ENCODE measurements around the gene RSPH3.
"Not testable (repeated sequence)": the region's sequence is repeated elsewhere in the genome, so short reads cannot be mapped to it uniquely, and the experiment has no call there.

RSPH3 gene

DNA sequence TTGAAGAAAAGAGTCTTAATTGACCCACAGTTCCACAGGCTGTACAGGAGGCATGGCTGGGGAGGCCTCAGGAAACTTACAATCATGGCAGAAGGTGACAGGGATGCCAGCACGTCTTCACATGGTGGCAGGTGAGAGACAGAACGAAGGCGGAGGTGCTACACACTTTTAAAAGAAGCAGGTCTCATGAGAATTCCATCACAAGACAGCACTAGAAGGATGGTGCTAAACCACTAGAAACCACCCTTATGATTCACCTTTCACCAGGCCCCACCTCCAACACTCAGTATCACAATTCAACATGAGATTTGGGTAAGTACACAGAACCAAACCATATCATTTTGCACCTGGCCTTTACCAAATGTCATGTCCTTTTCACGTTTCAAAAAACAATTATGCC lies 23.9 kb upstream of the RSPH3 start:
- DNase-seq = no peak

DNA sequence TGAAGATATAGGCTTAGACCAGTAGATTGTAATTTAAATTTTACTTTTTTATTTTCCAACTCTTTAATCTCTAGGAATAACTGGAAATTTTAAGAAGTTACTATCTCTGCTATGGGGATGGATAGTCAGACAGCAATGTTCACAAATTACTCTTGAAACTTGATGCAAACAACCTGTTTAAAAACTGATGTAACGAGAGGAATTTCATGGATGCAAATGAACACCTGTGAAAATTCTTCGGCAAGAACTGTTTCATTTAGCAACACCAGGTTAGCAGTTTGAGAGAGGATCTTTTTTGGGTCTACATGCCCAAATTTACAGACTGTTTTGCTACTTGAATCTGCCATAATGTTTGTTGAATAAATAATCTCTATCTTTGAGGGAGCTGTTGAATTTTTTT lies 20.0 kb upstream of the RSPH3 start:
- DNase-seq = no peak

DNA sequence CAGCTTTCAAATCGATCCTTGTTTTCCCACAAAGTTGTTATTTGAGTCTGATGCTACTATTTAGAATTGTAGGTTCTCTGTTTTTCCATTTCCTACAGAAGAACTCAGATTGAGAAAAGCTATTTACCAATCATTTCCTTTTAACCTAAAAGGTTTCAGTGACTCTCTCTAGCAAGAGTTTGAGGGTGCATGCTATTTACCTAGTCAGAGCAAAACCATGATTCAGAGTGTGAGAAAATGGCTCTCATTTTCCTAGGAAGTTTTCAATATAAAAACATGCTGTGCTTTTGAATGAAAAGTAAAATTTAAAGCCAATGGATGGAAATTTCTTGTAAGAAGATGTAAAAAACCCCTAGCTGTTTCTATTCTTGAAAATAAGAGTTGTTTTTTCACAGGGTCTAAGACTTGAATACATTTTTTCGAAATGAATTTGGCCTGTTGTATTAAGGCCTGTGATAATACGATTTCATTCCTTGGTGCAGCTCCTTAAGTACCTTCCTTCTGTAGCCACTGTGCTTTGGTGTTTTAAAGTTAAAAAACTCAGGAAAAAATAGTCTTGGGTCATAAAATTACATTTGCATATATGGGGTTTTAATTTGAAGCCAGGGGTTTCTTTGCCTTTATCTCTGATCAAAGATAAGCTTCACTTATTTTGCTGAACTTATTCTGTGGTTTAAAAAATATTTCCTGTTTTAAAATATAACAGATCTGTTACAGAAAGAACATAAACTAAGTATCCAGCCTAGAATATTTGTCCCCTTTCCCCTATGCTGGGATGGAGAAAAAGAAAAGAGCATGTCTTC lies 18.0 kb upstream of the RSPH3 start:
- DNase-seq = no peak

DNA sequence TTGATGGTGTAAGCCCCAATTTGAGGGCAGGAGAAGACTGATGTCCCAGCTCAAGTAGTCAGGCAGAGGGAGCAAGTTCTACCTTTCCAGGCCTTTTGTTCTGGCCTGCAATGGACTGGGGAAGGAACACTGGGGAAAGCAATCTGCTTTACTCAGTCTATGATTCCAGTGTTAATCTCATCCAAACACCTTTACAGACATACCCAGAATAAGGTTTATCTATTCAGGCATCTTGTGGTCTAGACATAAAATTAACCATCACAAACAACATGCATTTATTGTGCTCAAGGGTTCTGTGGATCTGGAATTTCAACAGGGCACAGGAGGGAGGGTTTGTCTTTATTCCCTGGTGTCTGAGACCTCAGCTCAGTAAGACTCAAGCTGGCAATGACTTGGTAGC lies 14.4 kb upstream of the RSPH3 start:
- DNase-seq = no peak

DNA sequence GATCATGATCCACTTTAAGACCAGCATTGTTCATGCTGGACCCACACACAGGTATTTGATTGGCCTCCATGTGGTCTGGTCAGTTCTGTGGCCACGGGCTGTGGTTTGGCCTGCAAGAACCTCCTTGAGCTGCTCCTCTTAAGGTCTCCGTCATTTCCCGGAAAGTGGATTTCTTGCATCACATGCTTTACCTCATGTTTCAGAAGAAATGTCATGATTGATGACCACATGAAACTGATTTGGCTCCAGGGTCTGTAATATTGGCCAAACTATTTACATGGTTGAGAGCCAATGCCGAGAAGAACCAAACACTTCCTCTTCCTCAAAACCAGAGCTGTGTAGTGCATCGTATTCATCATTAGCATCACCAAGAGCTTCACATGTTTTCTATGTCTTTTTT lies 13.2 kb upstream of the RSPH3 start:
- DNase-seq = no peak

DNA sequence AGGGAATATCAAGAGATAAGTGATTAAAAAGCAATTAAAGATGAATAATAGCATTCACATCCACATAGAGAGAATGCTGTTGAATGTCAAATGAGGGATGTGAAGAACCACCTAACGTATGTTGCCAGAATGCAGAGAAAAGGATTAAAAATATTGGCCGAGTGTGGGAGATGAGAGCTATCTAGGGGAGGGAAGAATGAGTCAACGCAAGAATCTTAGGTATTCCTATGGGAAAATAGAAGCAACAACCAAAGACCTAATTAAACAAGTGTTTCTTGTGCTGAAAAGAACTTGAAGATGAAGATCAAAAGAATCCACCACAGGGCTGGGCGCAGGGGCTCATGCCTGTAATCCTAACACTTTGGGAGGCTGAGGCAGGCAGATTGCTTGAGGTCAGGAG lies 12.2 kb upstream of the RSPH3 start:
- DNase-seq = no peak

DNA sequence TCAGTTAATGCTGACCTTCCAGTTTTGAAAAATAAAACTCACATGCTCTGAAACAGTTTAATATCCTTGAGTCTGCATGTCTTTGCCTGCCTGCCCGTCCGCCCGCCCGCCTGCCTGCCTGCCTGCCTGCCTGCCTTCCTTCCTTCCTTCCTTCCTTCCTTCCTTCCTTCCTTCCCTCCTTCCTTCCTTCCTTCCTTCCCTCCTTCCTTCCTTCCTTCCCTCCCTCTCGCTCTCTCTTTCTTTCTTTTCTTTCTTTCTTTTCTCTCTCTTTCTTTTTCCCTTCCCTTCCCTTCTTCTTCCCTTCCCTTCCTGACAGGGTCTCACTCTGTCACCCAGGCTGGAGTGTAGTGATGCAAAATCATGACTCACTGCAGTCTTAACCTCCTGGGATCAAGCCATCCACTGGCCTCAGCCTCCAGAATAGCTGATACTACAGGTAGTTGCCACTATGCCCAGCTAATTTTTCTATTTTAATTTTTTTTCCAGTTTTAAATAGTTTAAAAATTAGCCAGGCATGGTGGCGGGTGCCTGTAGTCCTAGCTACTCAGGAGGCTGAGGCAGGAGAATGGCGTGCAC lies 10.1 kb upstream of the RSPH3 start:
- DNase-seq = not testable (repeated sequence)

DNA sequence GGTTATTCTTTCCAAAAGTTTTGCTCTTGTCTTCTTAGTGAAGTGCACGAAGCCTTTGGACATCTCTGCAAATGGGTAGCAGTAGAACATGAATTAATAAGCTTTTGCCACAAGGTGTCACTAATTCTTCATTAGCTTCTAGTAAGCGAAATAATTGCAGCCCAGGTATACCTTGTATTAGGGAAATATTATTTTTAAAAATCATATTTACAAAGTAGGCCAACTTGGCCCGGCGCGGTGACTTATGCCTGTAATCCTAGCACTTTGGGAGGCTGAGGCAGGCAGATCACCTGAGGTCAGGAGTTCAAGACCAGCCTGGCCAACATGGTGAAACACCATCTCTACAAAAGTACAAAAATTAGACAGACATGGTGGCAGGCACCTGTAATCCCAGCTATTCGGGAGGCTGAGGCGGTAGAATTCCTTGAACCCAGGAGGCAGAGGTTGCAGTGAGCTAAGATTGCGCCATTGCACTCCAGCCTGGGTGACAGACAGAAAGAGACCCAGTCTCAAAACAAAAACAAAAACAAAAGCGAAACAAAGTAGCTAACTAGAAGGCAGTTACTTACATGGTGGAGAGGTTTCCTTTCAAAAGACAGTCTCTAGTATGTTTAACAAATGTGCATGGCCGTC lies 8.8 kb upstream of the RSPH3 start:
- DNase-seq = no peak

DNA sequence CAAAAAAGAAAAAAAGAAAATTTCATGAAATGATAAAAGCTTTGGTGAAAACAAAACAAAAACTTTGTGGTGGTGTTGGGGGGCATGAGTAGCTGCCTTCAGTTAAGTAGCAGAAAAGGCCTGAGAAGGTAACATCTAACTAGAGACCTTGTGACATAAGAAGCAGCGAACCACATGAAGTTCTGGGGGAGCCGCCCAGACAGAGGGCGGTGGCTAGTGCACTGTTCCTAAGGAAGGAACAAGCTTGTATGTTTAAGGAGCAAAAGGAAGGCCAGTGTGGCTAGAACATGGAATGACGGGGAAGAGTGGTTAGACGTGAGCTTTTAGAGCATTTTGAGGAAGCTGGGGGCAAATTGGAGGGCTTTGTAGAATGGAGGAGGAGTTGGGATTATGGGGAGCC lies 7.5 kb upstream of the RSPH3 start:
- DNase-seq = no peak

DNA sequence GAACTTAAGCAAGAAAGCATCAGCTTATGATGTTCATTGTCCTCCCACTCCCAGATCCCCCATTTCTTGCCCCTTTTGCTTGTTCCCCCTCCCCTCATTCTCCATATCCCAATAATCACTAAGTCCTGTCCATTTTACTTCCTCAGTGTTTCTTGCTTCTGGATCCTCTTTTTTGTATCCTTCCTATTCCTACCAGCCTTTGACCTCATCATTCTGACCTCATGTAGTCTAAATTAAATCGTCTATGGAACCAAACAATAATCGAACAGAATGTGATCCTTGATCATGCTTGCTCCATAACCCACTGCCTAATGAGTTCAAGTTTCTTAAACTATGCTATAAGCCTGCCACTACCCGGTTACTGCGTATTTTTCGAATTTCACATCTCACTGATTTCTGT lies 5.4 kb upstream of the RSPH3 start:
- DNase-seq = no peak

DNA sequence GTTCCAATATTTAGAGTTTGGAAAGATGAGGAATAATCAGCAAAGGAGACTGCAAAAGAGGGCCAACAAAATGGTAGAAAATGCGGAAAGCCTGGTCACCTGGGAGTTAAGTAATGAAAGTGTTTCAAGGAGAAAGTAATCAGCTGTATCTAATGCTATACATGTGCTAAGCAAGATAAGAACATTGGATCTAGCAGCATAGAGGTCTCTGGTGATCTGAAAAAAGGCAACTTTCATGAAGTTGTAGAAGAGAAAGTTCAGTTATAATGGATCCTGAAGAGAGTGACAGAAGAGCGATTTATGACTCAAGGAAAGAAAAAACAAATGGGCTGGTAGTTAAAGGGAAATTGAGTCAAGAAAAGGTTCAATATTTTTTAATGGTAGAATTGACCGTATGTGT lies 4.6 kb upstream of the RSPH3 start:
- no peak for DNase-seq

DNA sequence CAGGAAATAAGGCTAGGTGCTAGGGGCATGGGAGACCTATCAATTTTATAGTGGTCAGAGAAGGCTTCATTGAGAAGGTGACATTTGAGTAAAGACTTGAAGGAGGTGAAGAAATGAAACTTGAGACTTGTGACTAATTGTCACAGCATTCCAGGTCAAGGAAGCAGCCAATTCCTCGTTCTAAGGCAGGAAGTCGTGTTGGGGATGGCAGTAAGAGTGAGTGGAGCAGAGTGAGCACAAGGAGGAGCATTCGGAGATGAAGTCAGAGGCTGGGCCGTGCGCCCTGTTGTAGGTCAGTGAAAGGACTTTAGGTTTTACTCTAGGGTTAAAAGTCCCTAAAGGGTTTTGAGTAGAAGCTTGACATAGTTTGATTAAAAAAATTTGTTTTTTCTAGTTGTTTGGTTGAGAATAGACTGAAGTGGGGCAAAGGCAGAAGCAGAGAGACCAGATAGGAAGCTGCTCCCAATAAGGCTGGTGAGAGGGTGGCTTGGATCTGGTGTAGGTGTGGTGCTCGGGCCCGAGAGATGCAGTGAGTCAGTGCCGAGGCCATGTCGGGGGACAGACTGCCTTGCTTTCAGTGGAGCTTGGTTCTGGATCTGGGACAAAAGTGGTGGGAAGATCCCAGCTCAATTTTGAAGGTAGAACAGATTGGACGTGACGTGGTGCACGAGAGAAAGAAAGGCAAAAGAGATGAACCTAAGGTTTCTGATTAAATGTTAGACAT lies 2.6 kb upstream of the RSPH3 start:
- DNase-seq = no peak

DNA sequence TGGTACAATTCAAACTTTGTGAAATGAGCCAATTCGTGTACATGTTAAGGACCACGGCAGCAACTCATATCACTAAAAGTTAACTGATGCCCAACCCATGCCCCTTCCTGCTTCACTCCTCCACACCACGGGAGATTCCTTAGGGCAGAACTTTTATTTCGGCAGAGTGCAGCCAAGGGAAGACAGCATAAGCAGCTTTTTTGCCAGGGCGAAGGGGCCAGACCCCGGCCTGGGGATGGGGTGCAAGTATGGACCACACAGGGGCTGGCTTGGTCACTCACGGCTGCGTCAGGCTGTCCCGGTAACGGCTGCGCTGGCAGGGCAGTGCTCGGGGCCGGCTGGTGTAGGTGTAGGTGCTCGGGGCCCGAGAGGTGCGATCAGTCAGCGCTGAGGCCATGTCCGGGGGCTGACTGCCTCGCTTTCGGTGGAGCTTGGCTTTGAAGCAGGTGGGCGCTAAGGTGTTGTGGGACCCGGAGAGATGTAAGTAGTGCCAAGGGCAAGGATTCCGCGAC lies 792 bp downstream of the RSPH3 start:
- no peak for DNase-seq

DNA sequence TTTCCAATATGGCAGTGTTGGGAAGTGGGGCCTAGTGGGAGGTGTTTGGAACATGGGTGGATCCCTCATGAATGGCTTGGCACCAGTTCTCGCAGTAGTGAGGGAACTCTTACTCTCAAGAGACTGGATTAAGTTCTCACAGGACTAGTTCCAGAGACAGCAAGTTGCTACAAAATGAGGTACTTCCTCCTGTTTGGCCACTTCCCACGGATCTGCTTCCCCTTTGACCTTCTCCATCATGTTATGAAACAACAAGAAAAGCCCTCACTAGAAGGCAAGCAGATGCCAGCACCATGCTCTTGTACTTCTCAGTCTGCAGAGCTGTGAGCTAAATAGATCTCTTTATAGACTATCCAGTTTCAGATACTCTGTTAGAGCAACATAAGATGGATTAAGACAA lies 3.1 kb downstream of the RSPH3 start:
- no peak for DNase-seq

DNA sequence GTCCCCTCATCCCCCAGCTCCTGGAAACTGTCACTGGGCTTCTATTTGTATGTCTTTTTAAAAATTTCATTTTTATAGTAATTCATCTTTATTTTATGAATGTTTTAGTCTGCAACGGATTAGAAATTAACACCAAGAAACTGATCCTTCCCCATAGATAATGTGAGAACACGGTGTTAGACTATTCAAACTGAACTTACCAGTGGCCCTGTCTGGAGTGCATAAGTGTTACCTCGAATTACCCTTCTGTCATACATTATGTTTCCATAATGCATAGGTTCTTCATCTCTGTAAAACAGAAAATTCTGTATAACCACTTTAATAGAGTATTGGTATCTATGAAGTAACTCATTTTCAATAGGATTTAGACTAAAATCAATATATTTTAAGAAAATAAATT lies 6.4 kb downstream of the RSPH3 start:
- no peak for DNase-seq

DNA sequence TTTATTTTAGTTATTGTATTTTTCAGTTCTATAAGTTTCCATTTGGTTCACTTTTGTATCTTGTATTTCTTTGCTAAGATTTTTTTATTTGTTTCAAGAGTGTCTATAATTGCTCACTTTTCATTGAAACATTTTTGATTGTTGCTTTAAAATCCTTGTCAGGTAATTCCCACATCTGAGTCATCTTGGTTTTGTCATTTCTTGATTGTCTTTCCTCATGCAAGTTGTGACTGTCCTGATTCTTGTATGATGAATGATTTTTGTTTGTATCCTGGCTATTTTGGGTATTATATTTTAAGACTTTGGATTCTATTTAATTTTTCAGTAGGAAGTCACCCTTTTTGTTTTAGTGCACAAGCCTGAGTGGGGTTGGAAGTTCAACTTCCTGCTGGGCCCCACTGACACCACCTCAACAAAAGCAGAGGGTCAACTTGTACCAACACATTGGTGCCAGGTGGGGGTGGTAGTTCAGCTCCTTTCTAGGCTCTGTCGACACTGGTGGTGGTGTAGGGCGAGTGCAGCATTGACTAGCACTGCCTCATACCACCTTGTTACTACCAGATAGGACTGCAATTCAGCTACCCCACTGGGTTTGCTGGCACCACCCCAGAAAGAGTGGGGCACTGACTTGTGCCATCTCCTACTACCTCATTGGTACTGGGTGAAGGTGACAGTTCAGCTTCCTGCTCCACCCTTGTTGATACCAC lies 8.8 kb downstream of the RSPH3 start:
- DNase-seq = no peak

DNA sequence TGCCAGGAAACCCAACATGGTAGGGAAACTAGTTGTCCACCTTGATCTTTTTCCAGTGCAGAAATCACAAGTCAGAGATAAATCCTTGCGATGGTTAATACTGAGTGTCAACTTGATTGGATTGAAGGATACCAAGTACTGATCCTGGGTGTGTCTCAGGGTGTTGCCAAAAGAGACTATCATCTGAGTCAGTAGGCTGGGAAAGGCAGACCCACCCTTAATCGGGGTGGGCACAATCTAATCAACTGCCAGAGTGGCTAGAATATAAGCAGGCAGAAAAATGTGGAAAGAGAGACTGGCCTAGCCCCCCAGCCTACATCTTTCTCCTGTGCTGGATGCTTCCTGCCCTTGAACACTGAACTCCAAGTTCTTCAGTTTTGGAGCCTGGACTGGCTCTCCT lies 10.3 kb downstream of the RSPH3 start:
- not testable (repeated sequence) for DNase-seq

DNA sequence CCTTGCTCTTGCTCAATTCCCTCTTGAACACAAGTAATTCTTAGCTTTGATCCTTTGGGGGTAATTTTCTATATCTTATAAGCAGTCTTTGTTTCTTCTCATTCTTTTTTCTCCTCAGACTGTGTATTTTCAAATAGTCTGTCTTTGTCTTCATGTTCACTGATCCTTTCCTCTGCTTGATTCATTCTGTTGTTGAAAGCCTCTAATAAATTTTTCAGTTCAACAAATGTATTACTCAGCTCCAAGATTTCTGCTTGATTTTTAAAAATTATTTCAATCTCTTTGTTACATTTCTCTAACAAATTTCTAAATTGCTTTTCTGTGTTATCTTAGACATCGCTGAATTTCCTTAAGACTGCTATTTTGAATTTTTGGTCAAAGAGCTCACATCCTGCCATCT lies 11.5 kb downstream of the RSPH3 start:
- DNase-seq = no peak

DNA sequence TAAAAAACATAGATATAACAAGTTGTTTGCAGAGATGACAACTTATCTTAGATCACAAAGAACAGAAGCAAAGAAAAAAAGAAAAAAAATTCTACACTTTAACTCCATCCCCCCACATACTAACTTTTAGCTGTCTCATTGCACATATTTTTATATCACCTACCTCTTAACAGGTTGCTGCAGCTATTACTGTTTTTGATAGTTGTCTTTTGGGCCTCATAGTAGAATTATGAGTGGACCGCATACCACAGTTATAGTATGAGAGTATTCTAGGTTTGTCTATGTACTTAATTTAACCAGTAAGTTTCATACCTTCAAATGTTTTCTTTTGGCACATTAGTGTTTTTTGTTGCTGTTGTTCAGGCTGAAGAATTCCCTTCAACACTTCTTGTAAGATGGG lies 12.3 kb downstream of the RSPH3 start:
- DNase-seq = no peak

DNA sequence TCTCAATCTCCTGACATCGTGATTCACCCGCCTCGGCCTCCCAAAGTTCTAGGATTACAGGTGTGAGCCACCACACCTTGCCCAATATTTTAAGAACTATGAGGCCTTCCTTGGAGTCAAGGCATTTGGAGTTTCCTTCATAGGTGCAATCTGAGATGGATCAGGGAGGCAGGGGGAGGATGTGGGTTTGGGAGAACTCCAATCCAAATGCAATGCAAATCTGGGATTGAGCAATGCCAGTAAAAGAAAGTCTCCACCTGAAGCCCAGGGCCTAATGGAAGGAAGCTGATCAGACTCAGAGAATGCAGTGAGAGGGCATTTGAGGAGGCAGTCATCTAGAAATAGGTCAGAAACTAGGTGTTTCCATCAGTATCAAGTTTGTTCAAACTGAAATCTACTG lies 21.2 kb downstream of the RSPH3 start:
- no peak for DNase-seq

DNA sequence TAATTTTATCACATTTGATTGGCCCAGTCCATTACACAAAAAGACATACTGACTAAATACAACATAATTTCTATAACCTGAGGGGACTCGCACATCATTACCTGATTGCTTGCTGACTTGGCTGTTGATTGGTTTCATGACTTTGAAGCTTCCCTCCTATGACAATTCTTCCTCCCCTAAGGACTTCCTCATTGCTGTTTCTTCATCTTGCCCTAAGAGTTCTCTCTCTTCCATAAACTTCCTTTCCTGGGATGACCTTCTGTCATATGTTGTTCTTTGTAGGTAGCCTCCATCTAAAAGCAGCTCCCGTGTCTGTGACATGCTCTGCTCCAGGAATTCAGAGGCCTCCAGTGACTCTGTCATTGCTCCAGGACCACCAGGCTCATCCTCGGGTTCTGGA lies 22.6 kb downstream of the RSPH3 start:
- DNase-seq = no peak

DNA sequence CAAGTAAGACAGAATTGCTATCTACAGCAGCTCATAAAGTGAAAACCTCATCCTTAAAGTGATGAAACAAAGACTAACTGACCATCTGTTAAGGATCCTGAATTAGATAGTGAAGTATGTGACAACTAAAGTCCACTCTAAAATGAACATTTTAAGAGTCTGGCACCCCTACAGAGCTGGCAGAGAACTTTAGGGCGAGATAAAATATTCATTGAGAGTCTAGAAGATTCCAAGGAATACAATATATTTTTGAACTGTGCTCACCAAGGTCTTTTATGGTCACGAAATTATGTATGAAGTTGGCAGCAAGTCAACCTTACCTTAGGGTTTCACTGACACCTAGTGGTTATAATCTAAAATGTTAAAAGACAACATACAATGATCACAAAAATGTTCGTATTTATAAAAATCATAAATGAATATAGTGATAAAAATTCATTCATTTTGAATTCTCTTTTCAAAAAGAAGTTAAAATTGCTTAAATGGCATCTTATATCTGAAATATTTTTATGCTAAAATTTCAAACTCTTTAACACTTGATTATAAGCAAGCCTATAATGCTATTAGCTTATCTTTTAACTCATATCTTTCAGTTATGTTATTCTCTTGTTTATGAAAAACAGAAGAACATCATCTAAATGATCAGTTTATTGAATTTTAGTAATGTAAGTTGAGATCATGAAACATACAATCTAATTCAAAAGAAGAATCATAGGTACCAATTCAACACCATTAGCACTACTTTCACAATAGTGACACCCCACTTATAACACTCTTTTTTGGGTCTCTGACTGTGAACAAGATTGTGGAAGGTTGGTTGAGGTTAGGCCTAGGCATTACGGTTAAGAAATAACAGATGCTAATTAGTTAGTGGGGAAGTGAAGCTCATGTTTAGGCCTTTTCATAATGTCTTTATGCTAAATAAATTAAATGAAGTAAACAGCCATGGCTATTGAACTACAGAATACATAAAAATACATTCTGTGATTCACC lies 27.5 kb downstream of the RSPH3 start:
- no peak for DNase-seq
